HG02885 (cell line): ENCODE results near the gene LRRC36.
A peak's percentile ranks its signal among the peaks of the same experiment; 100 is the strongest.

Experiments used
- ATAC-seq: cut with Tn5 transposase; IDR thresholded peaks from one replicate; pipeline ENCODE4 v1.9.1; 2021; ENCODE audit warnings: mild to moderate bottlenecking; ENCODE audit not compliant: unreplicated experiment, poor library complexity

The LRRC36 gene

GRCh38 chr16:67326472-67327309 lies at the start of gene LRRC36, which contains the start of gene KCTD19:
TSS of gene LRRC36 (plus strand) at chr16:67326815. CDS start at chr16:67326863, 48 bp downstream.
TSS of gene KCTD19 (minus strand) at chr16:67326741. CDS start at chr16:67326707, 34 bp downstream.
- no peak for ATAC-seq

- no peak for ATAC-seq
Measured at GRCh38 chr16:67277294-67277998, 49.2 kb upstream of the LRRC36 start.

GRCh38 chr16:67277999-67278772 lies 48.4 kb upstream of the LRRC36 start:
- peak; percentile 20 for ATAC-seq

GRCh38 chr16:67278773-67279295 lies 47.8 kb upstream of the LRRC36 start:
- ATAC-seq, result peak; percentile 45

- ATAC-seq, result peak; percentile 84
Measured at GRCh38 chr16:67279296-67280089, 47.1 kb upstream of the LRRC36 start, which contains the start of gene PLEKHG4. TSS of gene PLEKHG4 (plus strand) at chr16:67279532. CDS start at chr16:67280045, 513 bp downstream.

- ATAC-seq, result no peak
Measured at GRCh38 chr16:67280090-67281015, 46.3 kb upstream of the LRRC36 start.

- no peak for ATAC-seq
Measured at GRCh38 chr16:67281536-67282446, 44.8 kb upstream of the LRRC36 start.

GRCh38 chr16:67282447-67282805 lies 44.2 kb upstream of the LRRC36 start:
- no peak for ATAC-seq

GRCh38 chr16:67283039-67283825 lies 43.4 kb upstream of the LRRC36 start:
- no peak for ATAC-seq

GRCh38 chr16:67283826-67284555 lies 42.6 kb upstream of the LRRC36 start:
- ATAC-seq, result no peak

- no peak for ATAC-seq
Measured at GRCh38 chr16:67284699-67285646, 41.6 kb upstream of the LRRC36 start.

GRCh38 chr16:67286441-67287235 lies 40.0 kb upstream of the LRRC36 start:
- ATAC-seq, result no peak

GRCh38 chr16:67287960-67288359 lies 38.7 kb upstream of the LRRC36 start:
- ATAC-seq, result no peak

GRCh38 chr16:67291461-67291860 lies 35.2 kb upstream of the LRRC36 start:
- ATAC-seq, result no peak
